GM20431 (cell line): Measurements from ENCODE around the gene KDM2B.

Experiments
- in situ Hi-C: fragments of 300-500 bp; cut with MseI, MboI; formaldehyde crosslinking; loops from one replicate; pipeline ENCODE4 v1.15.0; 2020; ENCODE audit warnings: low sequenced_read_pairs; ENCODE audit not compliant: unreplicated experiment

KDM2B gene

GRCh38 chr12:121580959-121581685 lies at the start of gene KDM2B:
TSS of gene KDM2B (minus strand) at chr12:121581023. CDS start at chr12:121580911, 112 bp downstream.
- in situ Hi-C loops = no loop called here

GRCh38 chr12:121628536-121628935 lies 47.7 kb upstream of the KDM2B start:
- in situ Hi-C loops = no loop called here

GRCh38 chr12:121628037-121628436 lies 47.2 kb upstream of the KDM2B start:
- in situ Hi-C loops = no loop called here

- in situ Hi-C loops = no loop called here
Measured at GRCh38 chr12:121626853-121627640, 46.2 kb upstream of the KDM2B start.

- in situ Hi-C loops = no loop called here
Measured at GRCh38 chr12:121626087-121626852, 45.4 kb upstream of the KDM2B start, which contains the start of gene ORAI1. TSS of gene ORAI1 (plus strand) at chr12:121626530.

GRCh38 chr12:121620333-121620891 lies 39.6 kb upstream of the KDM2B start:
- in situ Hi-C loops = no loop called here

- in situ Hi-C loops = no loop called here
Measured at GRCh38 chr12:121618659-121619233, 37.9 kb upstream of the KDM2B start.

GRCh38 chr12:121614872-121615467 lies 34.1 kb upstream of the KDM2B start:
- in situ Hi-C loops = no loop called here

- in situ Hi-C loops = no loop called here
Measured at GRCh38 chr12:121613462-121613861, 32.6 kb upstream of the KDM2B start.

- in situ Hi-C loops = no loop called here
Measured at GRCh38 chr12:121611306-121611705, 30.5 kb upstream of the KDM2B start.

GRCh38 chr12:121610239-121611149 lies 29.7 kb upstream of the KDM2B start:
- in situ Hi-C loops = no loop called here

GRCh38 chr12:121608301-121608700 lies 27.5 kb upstream of the KDM2B start:
- in situ Hi-C loops = no loop called here

GRCh38 chr12:121603581-121603980 lies 22.8 kb upstream of the KDM2B start:
- in situ Hi-C loops = no loop called here

- in situ Hi-C loops = no loop called here
Measured at GRCh38 chr12:121602766-121603165, 21.9 kb upstream of the KDM2B start.

- in situ Hi-C loops = no loop called here
Measured at GRCh38 chr12:121600702-121601336, 20.0 kb upstream of the KDM2B start.

GRCh38 chr12:121596526-121596925 lies 15.7 kb upstream of the KDM2B start:
- in situ Hi-C loops = no loop called here

- in situ Hi-C loops = no loop called here
Measured at GRCh38 chr12:121595520-121595919, 14.7 kb upstream of the KDM2B start.

- in situ Hi-C loops = no loop called here
Measured at GRCh38 chr12:121592320-121592719, 11.5 kb upstream of the KDM2B start.
